ENCODE measurements around the gene CLIP1. TPM values are rescaled to one million over a fixed set of nuclear protein-coding genes. Genes with fewer than 3 reads are reported as not detected.
"Not testable (repeated sequence)": the region's sequence is repeated elsewhere in the genome, so short reads cannot be mapped to it uniquely, and the experiment has no call there.

CLIP1 gene
- total and polyA plus RNA-seq, 9 donors, result 16.2 to 71.5 (median 37.8) TPM

GRCh38 chr12:122452701-122453285 lies 30.3 kb upstream of the CLIP1 start:
- 71 to 84% (median 81%) methylated on average over 11 of the region's 11 CpGs for WGBS, 3 donors
- Histone ChIP-seq H3K4me3 (no peak overlapping the region), H3K27ac (no peak overlapping the region), H3K36me3 (no peaks in the 10 kb centered on the region), H3K27me3 (no peaks in the 10 kb centered on the region), H3K9me3 (no peaks in the 10 kb centered on the region), H3K4me1 (ENCODE audit: insufficient read depth) (no peaks in the 10 kb centered on the region)
- no peak for TF ChIP-seq CTCF (IDR thresholded peaks at IDR 0.05)
- TF ChIP-seq EP300 (IDR thresholded peaks at IDR 0.05), result no peak
- TF ChIP-seq POLR2A (IDR thresholded peaks at IDR 0.05), result no peak
- DNase-seq, result no peak
- intact Hi-C loops (cut with DNase I), result no loop called here

GRCh38 chr12:122449317-122449716 lies 26.8 kb upstream of the CLIP1 start:
- no peak for TF ChIP-seq EP300 (IDR thresholded peaks at IDR 0.05)
- TF ChIP-seq POLR2A (IDR thresholded peaks at IDR 0.05), result no peak
- TF ChIP-seq CTCF (IDR thresholded peaks at IDR 0.05), result no peak
- no peaks in the 10 kb centered on the region for H3K27me3 ChIP-seq
- no peaks in the 10 kb centered on the region for H3K36me3 ChIP-seq
- H3K4me1 ChIP-seq (ENCODE audit: insufficient read depth), result no peaks in the 10 kb centered on the region
- no peak overlapping the region for H3K4me3 ChIP-seq
- intact Hi-C loops (cut with DNase I), result no loop called here
- no peak for DNase-seq
- H3K9me3 ChIP-seq, result no peaks in the 10 kb centered on the region
- WGBS, 3 donors, result 91 to 94% (median 92%) methylated on average over 2 of the region's 2 CpGs
- H3K27ac ChIP-seq, result no peak overlapping the region

- DNase-seq; H3K36me3 ChIP-seq; H3K9me3 ChIP-seq; intact Hi-C loops (cut with DNase I); H3K4me3 ChIP-seq; H3K4me1 ChIP-seq (ENCODE audit: insufficient read depth); H3K27ac ChIP-seq; H3K27me3 ChIP-seq: not testable (repeated sequence)
- WGBS, 3 donors, result 94 to 98% (median 96%) methylated on average over 3 of the region's 3 CpGs
Observed at GRCh38 chr12:122447825-122448224, 25.4 kb upstream of the CLIP1 start.

GRCh38 chr12:122446390-122446789 lies 23.9 kb upstream of the CLIP1 start:
- H3K9me3 ChIP-seq; intact Hi-C loops (cut with DNase I); H3K4me3 ChIP-seq; H3K36me3 ChIP-seq; H3K27me3 ChIP-seq; H3K27ac ChIP-seq; DNase-seq; H3K4me1 ChIP-seq (ENCODE audit: insufficient read depth): not testable (repeated sequence)
- 76 to 90% (median 79%) methylated on average over 6 of the region's 6 CpGs for WGBS, 3 donors

- H3K9me3 ChIP-seq; H3K27ac ChIP-seq; H3K27me3 ChIP-seq; DNase-seq; H3K36me3 ChIP-seq; H3K4me1 ChIP-seq (ENCODE audit: insufficient read depth); H3K4me3 ChIP-seq; intact Hi-C loops (cut with DNase I): not testable (repeated sequence)
- 80 to 91% (median 82%) methylated on average over 5 of the region's 5 CpGs for WGBS, 3 donors
Observed at GRCh38 chr12:122444071-122444470, 21.6 kb upstream of the CLIP1 start.

- DNase-seq; H3K4me3 ChIP-seq; H3K27ac ChIP-seq; H3K9me3 ChIP-seq; H3K36me3 ChIP-seq; H3K27me3 ChIP-seq; intact Hi-C loops (cut with DNase I); H3K4me1 ChIP-seq (ENCODE audit: insufficient read depth): not testable (repeated sequence)
- WGBS, 3 donors, result 95 to 97% (median 96%) methylated on average over 8 of the region's 8 CpGs
Observed at GRCh38 chr12:122438822-122439221, 16.4 kb upstream of the CLIP1 start.

Measured in ovary (tissue), 9 donors.